Fibroblast of villous mesenchyme (primary cell): Measurements from ENCODE around the gene SPRR2B. TPM values are rescaled to one million over a fixed set of nuclear protein-coding genes. Genes with fewer than 3 reads are reported as not detected.

ENCODE experiments used
- DNase-seq: peaks from one replicate; pipeline ENCODE4 v3.0.0-alpha.2; 2010; ENCODE audit warnings: low read depth
- H3K4me3 ChIP-seq: 2 replicates; pipeline ENCODE4 v1.5.1; 2011; ENCODE audit warnings: low read depth, mild to moderate bottlenecking, low read length
- CTCF ChIP-seq: IDR thresholded peaks from 2 replicates; pipeline ENCODE4 v1.5.1; 2012; ENCODE audit warnings: low read depth, mild to moderate bottlenecking, low read length; ENCODE audit not compliant: insufficient read depth
- total RNA-seq: library from RNA; depleted of rRNA; stranded (reverse); fragments of >200 nt; gene quantifications from 2 replicates; pipeline ENCODE4 v1.2.3, GENCODE V29; 2012

SPRR2B gene
- total RNA-seq, 1 donor, result not detected

- no peak for TF ChIP-seq CTCF
- H3K4me3 ChIP-seq, result no peak overlapping the region
Measured at GRCh38 chr1:153095764-153096163, 24.4 kb upstream of the SPRR2B start.

GRCh38 chr1:153094426-153094825, 23.0 kb upstream of the SPRR2B start, which contains the start of gene SPRR2E:
SPRR2E (minus strand) TSS chr1:153094526; CDS start chr1:153093751, 775 bp downstream.
- no peak for TF ChIP-seq CTCF
- no peak for DNase-seq

More at GRCh38 chr1:153095764-153096163, 24.4 kb upstream of the SPRR2B start:
- no peak for DNase-seq

GRCh38 chr1:153087652-153088051, 16.2 kb upstream of the SPRR2B start:
- no peak for DNase-seq
- no peak for TF ChIP-seq CTCF
- H3K4me3 ChIP-seq, result no peak overlapping the region

More at GRCh38 chr1:153094426-153094825, 23.0 kb upstream of the SPRR2B start, which contains the start of gene SPRR2E:
- H3K4me3 ChIP-seq, result no peak within 1 kb of the TSS

GRCh38 chr1:153081736-153082135, 10.3 kb upstream of the SPRR2B start:
- H3K4me3 ChIP-seq, result no peak overlapping the region
- no peak for TF ChIP-seq CTCF
- DNase-seq, result no peak

- no peak for TF ChIP-seq CTCF
- DNase-seq, result no peak
- no peak overlapping the region for H3K4me3 ChIP-seq
Measured at GRCh38 chr1:153072806-153073726, 1.7 kb upstream of the SPRR2B start.

- no peak for TF ChIP-seq CTCF
Measured at GRCh38 chr1:153070243-153070642, 1.2 kb downstream of the SPRR2B start.

More at GRCh38 chr1:153070243-153070642, 1.2 kb downstream of the SPRR2B start:
- DNase-seq, result no peak
- H3K4me3 ChIP-seq, result no peak overlapping the region
